Spleen (tissue), 11 donors: ENCODE measurements around the gene COBL. TPM values are rescaled to one million over a fixed set of nuclear protein-coding genes. Genes with fewer than 3 reads are reported as not detected.

ENCODE experiments used
- DNase-seq: peaks from one replicate; pipeline ENCODE4 v3.0.0-alpha.2; 2020
- H3K27ac ChIP-seq, 8 donors: fragments of 200-600 bp; sonication (generic) in 7 of 8; 1 replicate in 4 of 8; 2 replicates in 4 of 8; pipeline versions ENCODE4 v1.5.0 to v1.8.0; 2016 to 2021; ENCODE audit warnings: inconsistent platforms in 4 of 8, mild to moderate bottlenecking in 4 of 8, moderate library complexity in 1 of 8
- H3K27me3 ChIP-seq, 7 donors: fragments of 200-600 bp; sonication (generic) in 6 of 7; replicated peaks in 1 of 7; 1 replicate in 4 of 7; 2 replicates in 3 of 7; pipeline versions ENCODE4 v1.5.0 to v1.8.0; 2016 to 2021; ENCODE audit warnings: inconsistent platforms in 3 of 7, mild to moderate bottlenecking in 1 of 7
- H3K36me3 ChIP-seq, 6 donors: fragments of 200-600 bp; sonication (generic) in 5 of 6; 1 replicate in 4 of 6; 2 replicates in 2 of 6; pipeline versions ENCODE4 v1.5.0 to v1.8.0; 2016 to 2021; ENCODE audit warnings: inconsistent platforms in 2 of 6
- H3K4me1 ChIP-seq, 6 donors: fragments of 200-600 bp; sonication (generic) in 5 of 6; 1 replicate in 3 of 6; 2 replicates in 3 of 6; pipeline versions ENCODE4 v1.5.0 to v1.8.0; 2016 to 2021; ENCODE audit warnings: inconsistent platforms in 3 of 6
- H3K4me3 ChIP-seq, 8 donors: fragments of 200-600 bp; sonication (generic) in 7 of 8; 1 replicate in 4 of 8; 2 replicates in 4 of 8; pipeline versions ENCODE4 v1.5.0 to v1.8.0; 2016 to 2021; ENCODE audit warnings: inconsistent platforms in 4 of 8, mild to moderate bottlenecking in 4 of 8, moderate library complexity in 2 of 8
- H3K9me3 ChIP-seq, 8 donors: fragments of 200-600 bp; sonication (generic) in 7 of 8; 1 replicate in 4 of 8; 2 replicates in 4 of 8; pipeline versions ENCODE4 v1.5.0 to v1.8.0; 2016 to 2021; ENCODE audit warnings: inconsistent platforms in 4 of 8
- POLR2A ChIP-seq, 3 donors: fragments of 450-650 bp; IDR thresholded peaks; one replicate each; pipeline ENCODE4 v1.5.1; 2017; ENCODE audit warnings: antibody characterized with exemption in 3 of 3, mild to moderate bottlenecking in 1 of 3
- POLR2AphosphoS5 ChIP-seq, 3 donors: sonication (generic); formaldehyde crosslinking; IDR thresholded peaks; one replicate each; pipeline ENCODE4 v1.5.1; 2017; ENCODE audit warnings: antibody characterized with exemption in 3 of 3
- WGBS, 5 donors: extraction: QIAGEN DNeasy Blood & Tissue Kit in 3 of 5; methylation state at CpG; one replicate each; pipeline versions ENCODE4 v1.1.5 to v1.1.7; 2013 to 2018; 5-methylcytosine and 5-hydroxymethylcytosine counted together
- intact Hi-C: fragments of 100-400 bp; cut with DNase I; formaldehyde crosslinking; loops from one replicate; pipeline ENCODE4 v1.15.0; 2023; ENCODE audit warnings: low total_unique reads
- polyA plus RNA-seq, 3 donors: library from polyadenylated mRNA; stranded (reverse); fragments of 200-250 nt; gene quantifications; one replicate each; pipeline ENCODE4 v1.2.1, GENCODE V29; 2013
- total RNA-seq, 7 donors: library from RNA; depleted of rRNA in 3 of 7; stranded (reverse); fragments of >200 nt in 3 of 7; fragmentation: NEBNext Ultra II Directional in 4 of 7; extraction: Animal tissue kit (Norgen Biotek cat#: 25700) in 4 of 7; gene quantifications; one replicate each; pipeline versions ENCODE4 v1.1.0 to v1.2.1, GENCODE V29; 2016 to 2021
- TF ChIP-seq, protein P1 (sequence below), 11 experiments: fragments of 200-600 bp in 7 of 11; fragments of 450-650 bp in 4 of 11; sonication (generic) in 4 of 11; IDR thresholded peaks in 8 of 11; conservative IDR thresholded peaks in 3 of 11; 1 replicate in 7 of 11; 2 replicates in 4 of 11; pipeline versions ENCODE4 v1.4.0 to v1.8.0; 2016 to 2021; ENCODE audit warnings: antibody characterized with exemption in 11 of 11, inconsistent platforms in 4 of 11, mild to moderate bottlenecking in 1 of 11
- donor health status: healthy with polysubstance abuse.
- donor health status: DM: no; HTN: no; CAD: no; lungs with moderate emphysema.
- donor health status: DM: no; HTN: no; CAD: no.
- donor health status: Bipolar disorder and iron deficiency.
- donor health status: healthy.
- donor health status: DM: no; HTN: no; CAD: no.
- donor health status: DM: yes; HTN: yes; CAD: no.

COBL gene
- total and polyA plus RNA-seq, 10 donors, result 0.09 to 0.80 (median 0.57) TPM; not detected in 1

DNA sequence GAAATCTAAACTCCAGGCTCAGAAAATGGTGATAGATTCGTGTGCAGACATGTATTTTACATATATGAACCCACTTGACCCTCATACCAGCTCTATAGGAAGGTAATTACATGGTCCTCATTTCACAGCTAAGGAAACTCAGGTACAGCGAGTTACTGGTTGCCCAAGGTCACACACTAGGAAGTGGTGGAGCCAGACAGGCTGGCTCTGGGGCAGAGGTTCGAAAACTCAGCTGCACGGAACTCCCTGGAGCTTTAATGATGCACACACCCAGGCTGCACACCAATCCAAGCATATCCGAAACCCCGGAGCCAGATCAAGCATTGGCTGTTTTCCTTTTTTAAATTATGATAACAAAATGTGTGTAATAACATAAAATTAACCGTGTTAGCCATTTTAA lies 172.4 kb downstream of the COBL start:
- no peak overlapping the region for H3K27ac ChIP-seq
- peaks cover 0 to 31% (median 23%) of the 10 kb centered on the region in 8 donors for H3K9me3 ChIP-seq
- intact Hi-C loops, result loop anchor here (5.0 kb wide), 1 partner anchor 677 kb away; no protein-coding TSS in a partner anchor
- no peaks in the 10 kb centered on the region for H3K27me3 ChIP-seq
- no peak for TF ChIP-seq POLR2AphosphoS5 (IDR thresholded peaks at IDR 0.05)
- TF ChIP-seq, protein P1, sequence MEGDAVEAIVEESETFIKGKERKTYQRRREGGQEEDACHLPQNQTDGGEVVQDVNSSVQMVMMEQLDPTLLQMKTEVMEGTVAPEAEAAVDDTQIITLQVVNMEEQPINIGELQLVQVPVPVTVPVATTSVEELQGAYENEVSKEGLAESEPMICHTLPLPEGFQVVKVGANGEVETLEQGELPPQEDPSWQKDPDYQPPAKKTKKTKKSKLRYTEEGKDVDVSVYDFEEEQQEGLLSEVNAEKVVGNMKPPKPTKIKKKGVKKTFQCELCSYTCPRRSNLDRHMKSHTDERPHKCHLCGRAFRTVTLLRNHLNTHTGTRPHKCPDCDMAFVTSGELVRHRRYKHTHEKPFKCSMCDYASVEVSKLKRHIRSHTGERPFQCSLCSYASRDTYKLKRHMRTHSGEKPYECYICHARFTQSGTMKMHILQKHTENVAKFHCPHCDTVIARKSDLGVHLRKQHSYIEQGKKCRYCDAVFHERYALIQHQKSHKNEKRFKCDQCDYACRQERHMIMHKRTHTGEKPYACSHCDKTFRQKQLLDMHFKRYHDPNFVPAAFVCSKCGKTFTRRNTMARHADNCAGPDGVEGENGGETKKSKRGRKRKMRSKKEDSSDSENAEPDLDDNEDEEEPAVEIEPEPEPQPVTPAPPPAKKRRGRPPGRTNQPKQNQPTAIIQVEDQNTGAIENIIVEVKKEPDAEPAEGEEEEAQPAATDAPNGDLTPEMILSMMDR (IDR thresholded peaks at IDR 0.05 in 8 of 11, conservative IDR thresholded peaks at IDR 0.05 in 3 of 11), result no peak
- no peak for TF ChIP-seq POLR2A (IDR thresholded peaks at IDR 0.05)
- no peak overlapping the region for H3K4me3 ChIP-seq
- 57 to 79% (median 69%) methylated on average over 7 of the region's 7 CpGs for WGBS, 5 donors
- no peak for DNase-seq
- H3K4me1 ChIP-seq, result peaks cover 0 to 21% (median 6%) of the 10 kb centered on the region in 6 donors
- no peaks in the 10 kb centered on the region for H3K36me3 ChIP-seq

DNA sequence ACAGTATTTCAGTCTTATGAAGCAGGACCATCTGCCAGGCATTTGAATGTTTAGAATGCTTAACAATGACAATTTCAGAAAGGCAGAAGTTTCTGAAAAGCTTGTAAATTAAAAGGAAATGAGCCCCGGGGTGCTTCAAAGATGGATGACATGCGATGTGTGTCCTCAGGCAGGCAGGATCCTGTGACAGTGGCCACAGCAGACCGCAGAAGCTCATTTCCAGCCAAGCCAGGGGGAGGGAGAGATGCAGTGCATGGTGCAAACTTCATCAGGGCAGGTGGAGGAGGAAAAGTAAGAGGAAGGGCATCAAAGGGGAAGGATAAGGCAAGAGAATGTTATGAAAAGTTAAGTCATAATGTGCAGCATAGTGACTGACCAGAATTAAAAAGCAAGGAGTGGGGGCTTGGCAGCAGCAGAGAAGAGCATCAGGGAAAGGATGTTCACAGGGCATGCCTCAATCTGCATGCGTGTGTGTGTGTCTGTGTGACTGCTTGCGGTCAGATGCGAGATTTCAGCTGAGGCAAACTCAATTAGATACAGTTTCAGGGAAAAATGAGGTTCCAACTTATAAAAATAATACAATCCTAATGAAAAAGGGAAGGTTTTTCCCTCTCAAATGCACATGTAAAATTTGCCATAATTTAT lies 173.7 kb downstream of the COBL start:
- Histone ChIP-seq H3K4me3 (no peak overlapping the region), H3K27me3 (no peaks in the 10 kb centered on the region), H3K36me3 (no peaks in the 10 kb centered on the region), H3K9me3 (peaks cover 0 to 22% (median 17%) of the 10 kb centered on the region in 8 donors), H3K4me1 (peaks cover 0 to 21% (median 6%) of the 10 kb centered on the region in 6 donors), H3K27ac (no peak overlapping the region)
- DNase-seq, result no peak
- no peak for TF ChIP-seq POLR2AphosphoS5 (IDR thresholded peaks at IDR 0.05)
- no peak for TF ChIP-seq POLR2A (IDR thresholded peaks at IDR 0.05)
- intact Hi-C loops, result loop anchor here (5.0 kb wide), 1 partner anchor 676 kb away; no protein-coding TSS in a partner anchor
- 61 to 67% (median 64%) methylated on average over 6 of the region's 6 CpGs for WGBS, 5 donors

DNA sequence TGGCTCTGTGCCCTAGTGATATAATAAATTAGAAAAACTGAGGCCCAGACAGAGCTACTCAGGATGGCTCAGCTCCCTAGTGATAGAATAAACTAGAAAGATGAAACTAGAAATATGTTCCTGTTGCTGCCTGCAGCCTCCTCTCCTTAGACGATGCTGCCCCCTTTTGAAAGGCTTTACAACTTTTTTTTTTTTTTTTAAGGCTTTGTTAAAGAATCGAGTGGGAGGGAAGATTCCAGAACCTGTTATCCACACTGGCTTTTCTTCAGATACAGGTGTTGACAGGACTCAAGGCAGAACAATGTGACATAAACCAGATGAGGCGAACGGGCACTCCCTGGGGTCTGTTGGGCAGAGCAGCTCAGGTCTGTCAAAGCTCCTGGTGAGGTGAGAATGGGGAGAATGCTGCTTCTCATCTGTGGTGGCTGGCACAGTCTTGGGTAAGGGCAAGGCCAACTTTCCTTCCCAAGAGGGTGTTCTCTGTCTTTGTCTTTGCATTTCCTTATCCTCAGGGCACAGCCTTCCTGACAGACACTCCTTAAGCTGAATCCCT lies 175.1 kb downstream of the COBL start:
- Histone ChIP-seq H3K4me1 (peaks cover 0 to 21% (median 6%) of the 10 kb centered on the region in 6 donors), H3K4me3 (no peak overlapping the region), H3K27me3 (no peaks in the 10 kb centered on the region), H3K27ac (no peak overlapping the region), H3K9me3 (peaks cover 0 to 8% (median 4%) of the 10 kb centered on the region in 8 donors), H3K36me3 (no peaks in the 10 kb centered on the region)
- 15 to 29% (median 25%) methylated on average over 4 of the region's 4 CpGs for WGBS, 5 donors
- intact Hi-C loops, result loop anchor here (5.0 kb wide), 1 partner anchor 674 kb away; no protein-coding TSS in a partner anchor
- TF ChIP-seq, protein P1 (IDR thresholded peaks at IDR 0.05 in 8 of 11, conservative IDR thresholded peaks at IDR 0.05 in 3 of 11), result peak in 5 of 11 experiments; percentile 7 to 64 (median 32)
- TF ChIP-seq POLR2AphosphoS5 (IDR thresholded peaks at IDR 0.05) (no peak), POLR2A (IDR thresholded peaks at IDR 0.05) (no peak)
- DNase-seq, result no peak

DNA sequence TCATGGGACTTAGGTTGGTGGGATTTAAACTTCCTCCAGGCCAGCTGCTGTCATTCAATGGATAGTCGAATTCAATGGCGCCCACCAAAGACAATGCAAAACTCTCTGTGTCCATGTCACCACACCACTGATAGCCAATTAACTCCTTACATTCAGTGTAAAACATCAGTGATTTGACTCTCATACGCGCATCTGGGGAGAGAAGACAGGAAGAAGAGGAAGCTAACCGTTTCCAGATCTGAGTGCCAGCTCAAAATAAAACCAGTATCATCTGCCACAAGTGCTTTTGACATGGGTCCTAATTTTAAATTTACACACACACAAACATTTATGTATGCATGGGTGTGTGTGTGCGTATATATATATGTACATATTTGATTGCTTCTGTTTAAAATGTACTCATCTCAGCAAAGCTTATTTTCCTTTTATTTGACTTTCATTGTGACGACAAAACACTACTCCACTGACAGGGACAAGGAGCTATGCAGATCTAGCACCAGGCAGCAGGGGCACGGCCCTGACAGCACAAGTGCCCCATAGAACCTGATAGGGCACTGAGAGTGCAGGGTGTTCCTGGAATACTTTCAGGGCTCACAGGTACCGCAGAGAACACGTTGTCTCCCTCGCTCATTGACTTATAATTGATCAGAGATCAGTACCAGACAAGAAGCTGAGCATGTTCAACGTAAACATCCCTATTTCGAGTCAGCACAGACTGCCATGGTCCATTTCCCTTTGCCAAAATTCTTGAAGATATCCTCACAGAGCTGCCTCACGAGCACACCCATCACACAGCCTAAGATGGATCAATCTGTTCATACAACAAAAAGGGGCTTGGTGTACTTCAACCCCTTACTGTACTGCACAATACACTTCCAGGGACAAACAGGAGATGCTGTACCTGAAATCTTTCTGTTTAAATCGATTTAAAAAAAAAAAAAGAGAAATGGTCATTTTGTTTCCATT lies 176.1 kb downstream of the COBL start:
- peak overlapping the region in 2 of 8 donors; percentile 2 to 11 for H3K27ac ChIP-seq
- no peaks in the 10 kb centered on the region for H3K36me3 ChIP-seq
- H3K27me3 ChIP-seq, result no peaks in the 10 kb centered on the region
- no peaks in the 10 kb centered on the region for H3K9me3 ChIP-seq
- H3K4me3 ChIP-seq, result no peak overlapping the region
- 51 to 58% (median 56%) methylated on average over 15 of the region's 15 CpGs for WGBS, 5 donors
- DNase-seq, result no peak
- peaks cover 0 to 21% (median 6%) of the 10 kb centered on the region in 6 donors for H3K4me1 ChIP-seq
- intact Hi-C loops, result loop anchor here (5.0 kb wide), 1 partner anchor 673 kb away; no protein-coding TSS in a partner anchor
- TF ChIP-seq, protein P1 (IDR thresholded peaks at IDR 0.05 in 8 of 11, conservative IDR thresholded peaks at IDR 0.05 in 3 of 11), result no peak
- no peak for TF ChIP-seq POLR2A (IDR thresholded peaks at IDR 0.05)
- TF ChIP-seq POLR2AphosphoS5 (IDR thresholded peaks at IDR 0.05), result no peak
